Panc1 (cell line): ENCODE measurements around the gene FAF2.

Experiments used
- CTCF ChIP-seq: fragments of 450-650 bp; IDR thresholded peaks from 2 replicates; pipeline ENCODE4 v1.5.1; 2017; ENCODE audit warnings: mild to moderate bottlenecking
- POLR2AphosphoS5 ChIP-seq: IDR thresholded peaks from 2 replicates; pipeline ENCODE4 v1.6.1; 2012; ENCODE audit warnings: mild to moderate bottlenecking, low read depth, low read length, moderate library complexity

GRCh38 chr5:176514244-176514950 lies 66.2 kb downstream of the FAF2 start:
- TF ChIP-seq CTCF, result no peak
- no peak for TF ChIP-seq POLR2AphosphoS5
